ENCODE results near the gene FRAS1. TPM values are rescaled to one million over a fixed set of nuclear protein-coding genes. Genes with fewer than 3 reads are reported as not detected.

FRAS1 gene
- total RNA-seq, 1 experiment from 2014 or later: 0.23 TPM

DNA sequence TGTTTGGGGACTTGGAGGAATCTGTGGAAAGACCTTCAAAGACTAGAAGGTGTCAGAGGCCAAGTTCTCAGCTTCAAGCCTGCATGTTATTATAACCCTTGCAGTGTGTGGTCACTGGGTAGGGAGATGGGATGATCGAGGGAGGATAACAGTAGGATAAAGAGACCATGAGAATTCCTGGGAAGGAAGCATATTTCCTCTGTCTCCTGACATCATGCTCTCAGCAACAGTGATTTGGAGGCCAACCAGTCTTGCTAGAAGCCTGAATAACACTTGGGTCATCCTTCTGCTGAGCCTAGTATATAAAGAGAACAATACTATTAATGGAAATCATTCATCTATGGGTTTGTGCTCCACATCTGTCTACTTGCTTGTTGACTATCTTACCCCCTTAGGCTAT lies 453.6 kb downstream of the FRAS1 start:
- Histone ChIP-seq H3K27ac (ENCODE audit: low read length) (no peak overlapping the region), H3K9me3 (ENCODE audit: control insufficient read depth, insufficient read depth, low read depth, low read length) (no peaks in the 10 kb centered on the region), H3K4me1 (ENCODE audit: control insufficient read depth, insufficient read depth, low read length) (no peaks in the 10 kb centered on the region), H3K27me3 (ENCODE audit: control insufficient read depth, insufficient read depth, low read length) (no peaks in the 10 kb centered on the region), H3K4me3 (ENCODE audit: low read depth in 2 of 2, low read length in 2 of 2) (no peak overlapping the region), H3K36me3 (ENCODE audit: control insufficient read depth, insufficient read depth, low read length) (no peaks in the 10 kb centered on the region)
- ATAC-seq (no peak), DNase-seq (ENCODE audit: low read depth, low spot score) (no peak)
- BruUV-seq (replicated peaks): no TSS peak
- ChIA-PET POLR2A (no interaction called here), CTCF (no interaction called here)
- in situ Hi-C loops (cut with HindIII; ENCODE audit: low pct_unique_long_range_greater_than_20kb, low sequenced_read_pairs): no loop called here
- intact Hi-C loops (cut with micrococcal nuclease; ENCODE audit: unreplicated experiment): loop anchor here (5.0 kb wide), 1 partner anchor 453 kb away; the partner anchor contains the start of gene FRAS1
- no peak for TF ChIP-seq POLR2AphosphoS5 (IDR thresholded peaks at IDR 0.05; ENCODE audit: low read depth, low read length)
- no peak for TF ChIP-seq TCF7L2 (IDR thresholded peaks at IDR 0.05; ENCODE audit: low read depth, low read length)
- TF ChIP-seq, protein P1, sequence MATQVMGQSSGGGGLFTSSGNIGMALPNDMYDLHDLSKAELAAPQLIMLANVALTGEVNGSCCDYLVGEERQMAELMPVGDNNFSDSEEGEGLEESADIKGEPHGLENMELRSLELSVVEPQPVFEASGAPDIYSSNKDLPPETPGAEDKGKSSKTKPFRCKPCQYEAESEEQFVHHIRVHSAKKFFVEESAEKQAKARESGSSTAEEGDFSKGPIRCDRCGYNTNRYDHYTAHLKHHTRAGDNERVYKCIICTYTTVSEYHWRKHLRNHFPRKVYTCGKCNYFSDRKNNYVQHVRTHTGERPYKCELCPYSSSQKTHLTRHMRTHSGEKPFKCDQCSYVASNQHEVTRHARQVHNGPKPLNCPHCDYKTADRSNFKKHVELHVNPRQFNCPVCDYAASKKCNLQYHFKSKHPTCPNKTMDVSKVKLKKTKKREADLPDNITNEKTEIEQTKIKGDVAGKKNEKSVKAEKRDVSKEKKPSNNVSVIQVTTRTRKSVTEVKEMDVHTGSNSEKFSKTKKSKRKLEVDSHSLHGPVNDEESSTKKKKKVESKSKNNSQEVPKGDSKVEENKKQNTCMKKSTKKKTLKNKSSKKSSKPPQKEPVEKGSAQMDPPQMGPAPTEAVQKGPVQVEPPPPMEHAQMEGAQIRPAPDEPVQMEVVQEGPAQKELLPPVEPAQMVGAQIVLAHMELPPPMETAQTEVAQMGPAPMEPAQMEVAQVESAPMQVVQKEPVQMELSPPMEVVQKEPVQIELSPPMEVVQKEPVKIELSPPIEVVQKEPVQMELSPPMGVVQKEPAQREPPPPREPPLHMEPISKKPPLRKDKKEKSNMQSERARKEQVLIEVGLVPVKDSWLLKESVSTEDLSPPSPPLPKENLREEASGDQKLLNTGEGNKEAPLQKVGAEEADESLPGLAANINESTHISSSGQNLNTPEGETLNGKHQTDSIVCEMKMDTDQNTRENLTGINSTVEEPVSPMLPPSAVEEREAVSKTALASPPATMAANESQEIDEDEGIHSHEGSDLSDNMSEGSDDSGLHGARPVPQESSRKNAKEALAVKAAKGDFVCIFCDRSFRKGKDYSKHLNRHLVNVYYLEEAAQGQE (IDR thresholded peaks at IDR 0.05; ENCODE audit: insufficient read depth in 1 of 2, low read depth in 2 of 2, low read length in 1 of 2): no peak
- no peak for TF ChIP-seq SIN3A (IDR thresholded peaks at IDR 0.05; ENCODE audit: borderline replicate concordance, insufficient read depth, low read depth, low read length)
- TF ChIP-seq, protein P2, sequence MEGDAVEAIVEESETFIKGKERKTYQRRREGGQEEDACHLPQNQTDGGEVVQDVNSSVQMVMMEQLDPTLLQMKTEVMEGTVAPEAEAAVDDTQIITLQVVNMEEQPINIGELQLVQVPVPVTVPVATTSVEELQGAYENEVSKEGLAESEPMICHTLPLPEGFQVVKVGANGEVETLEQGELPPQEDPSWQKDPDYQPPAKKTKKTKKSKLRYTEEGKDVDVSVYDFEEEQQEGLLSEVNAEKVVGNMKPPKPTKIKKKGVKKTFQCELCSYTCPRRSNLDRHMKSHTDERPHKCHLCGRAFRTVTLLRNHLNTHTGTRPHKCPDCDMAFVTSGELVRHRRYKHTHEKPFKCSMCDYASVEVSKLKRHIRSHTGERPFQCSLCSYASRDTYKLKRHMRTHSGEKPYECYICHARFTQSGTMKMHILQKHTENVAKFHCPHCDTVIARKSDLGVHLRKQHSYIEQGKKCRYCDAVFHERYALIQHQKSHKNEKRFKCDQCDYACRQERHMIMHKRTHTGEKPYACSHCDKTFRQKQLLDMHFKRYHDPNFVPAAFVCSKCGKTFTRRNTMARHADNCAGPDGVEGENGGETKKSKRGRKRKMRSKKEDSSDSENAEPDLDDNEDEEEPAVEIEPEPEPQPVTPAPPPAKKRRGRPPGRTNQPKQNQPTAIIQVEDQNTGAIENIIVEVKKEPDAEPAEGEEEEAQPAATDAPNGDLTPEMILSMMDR (IDR thresholded peaks at IDR 0.05): no peak

DNA sequence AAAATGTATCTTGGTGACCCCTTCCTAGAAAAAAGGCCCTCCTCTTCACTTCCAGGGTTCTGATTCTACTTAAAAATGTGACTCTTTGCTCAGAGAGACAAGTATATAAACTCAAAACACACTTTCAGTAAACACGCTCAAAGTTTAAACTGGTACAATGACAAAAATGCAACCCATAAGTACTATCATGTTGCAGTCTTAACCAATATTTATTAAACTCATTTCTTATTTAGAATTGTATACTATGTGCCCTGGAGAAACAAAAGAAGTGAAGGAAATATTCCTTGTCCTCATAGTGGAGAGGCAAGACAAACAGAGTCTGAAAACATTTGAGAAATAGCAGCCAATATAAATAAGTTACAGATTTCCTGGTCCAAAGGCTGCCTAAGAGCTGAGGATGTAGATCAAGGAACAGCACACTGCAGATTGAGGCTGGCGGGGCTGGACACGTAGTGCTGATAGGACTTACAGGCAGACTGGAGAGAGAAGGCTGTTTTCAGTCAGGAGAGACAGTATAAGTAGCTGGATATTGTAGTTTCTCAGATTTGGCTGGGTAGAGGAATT lies 455.3 kb downstream of the FRAS1 start:
- BruUV-seq (replicated peaks): no TSS peak
- H3K9me3 ChIP-seq (ENCODE audit: control insufficient read depth, insufficient read depth, low read depth, low read length): no peaks in the 10 kb centered on the region
- no peaks in the 10 kb centered on the region for H3K36me3 ChIP-seq (ENCODE audit: control insufficient read depth, insufficient read depth, low read length)
- CTCF ChIA-PET: no interaction called here
- in situ Hi-C loops (cut with HindIII; ENCODE audit: low pct_unique_long_range_greater_than_20kb, low sequenced_read_pairs): no loop called here
- no peak overlapping the region for H3K4me3 ChIP-seq (ENCODE audit: low read depth in 2 of 2, low read length in 2 of 2)
- ATAC-seq (no peak), DNase-seq (ENCODE audit: low read depth, low spot score) (no peak)
- no peak overlapping the region for H3K27ac ChIP-seq (ENCODE audit: low read length)
- no peaks in the 10 kb centered on the region for H3K4me1 ChIP-seq (ENCODE audit: control insufficient read depth, insufficient read depth, low read length)
- TF ChIP-seq SIN3A (IDR thresholded peaks at IDR 0.05; ENCODE audit: borderline replicate concordance, insufficient read depth, low read depth, low read length) (no peak), TCF7L2 (IDR thresholded peaks at IDR 0.05; ENCODE audit: low read depth, low read length) (no peak), POLR2AphosphoS5 (IDR thresholded peaks at IDR 0.05; ENCODE audit: low read depth, low read length) (no peak)
- TF ChIP-seq, protein P1 (IDR thresholded peaks at IDR 0.05; ENCODE audit: insufficient read depth in 1 of 2, low read depth in 2 of 2, low read length in 1 of 2): no peak
- TF ChIP-seq, protein P2 (IDR thresholded peaks at IDR 0.05): no peak
- POLR2A ChIA-PET: no interaction called here
- no peaks in the 10 kb centered on the region for H3K27me3 ChIP-seq (ENCODE audit: control insufficient read depth, insufficient read depth, low read length)
- intact Hi-C loops (cut with micrococcal nuclease; ENCODE audit: unreplicated experiment): loop anchor here (5.0 kb wide), 1 partner anchor 455 kb away; the partner anchor contains the start of gene FRAS1

Data from Panc1 (cell line).